GM12872 (cell line): Measurements from ENCODE around the gene SPCS3.

Source experiments
- CTCF ChIP-seq: IDR thresholded peaks from 3 replicates; pipeline ENCODE4 v1.5.1; 2011; ENCODE audit warnings: low read depth, mild to moderate bottlenecking, low read length, moderate library complexity; ENCODE audit not compliant: insufficient read depth

The SPCS3 gene

GRCh38 chr4:176358083-176358469 is 38.3 kb downstream of the SPCS3 start:
- TF ChIP-seq CTCF: no peak

- TF ChIP-seq CTCF: no peak
Measured at GRCh38 chr4:176359590-176359989, 39.8 kb downstream of the SPCS3 start.

- no peak for TF ChIP-seq CTCF
Measured at GRCh38 chr4:176360446-176360845, 40.7 kb downstream of the SPCS3 start.

GRCh38 chr4:176363072-176363471 is 43.3 kb downstream of the SPCS3 start:
- no peak for TF ChIP-seq CTCF

- no peak for TF ChIP-seq CTCF
Measured at GRCh38 chr4:176367771-176368465, 48.2 kb downstream of the SPCS3 start.

- peak; percentile 37; the same call in 1 of the 3 replicates for TF ChIP-seq CTCF
Measured at GRCh38 chr4:176376032-176376614, 56.4 kb downstream of the SPCS3 start.

GRCh38 chr4:176377780-176378179 is 58.0 kb downstream of the SPCS3 start:
- TF ChIP-seq CTCF: peak; percentile 44; the same call in 2 of the 3 replicates
